Measurements from ENCODE around the gene PNPT1. TPM values are rescaled to one million over a fixed set of nuclear protein-coding genes. Genes with fewer than 3 reads are reported as not detected.

Gene PNPT1
- total and polyA plus RNA-seq, 2 of the 8 experiments (the other 6 are each of a cell fraction or from before 2014, with no cell fraction given): 8.3 to 40.2 TPM

DNA sequence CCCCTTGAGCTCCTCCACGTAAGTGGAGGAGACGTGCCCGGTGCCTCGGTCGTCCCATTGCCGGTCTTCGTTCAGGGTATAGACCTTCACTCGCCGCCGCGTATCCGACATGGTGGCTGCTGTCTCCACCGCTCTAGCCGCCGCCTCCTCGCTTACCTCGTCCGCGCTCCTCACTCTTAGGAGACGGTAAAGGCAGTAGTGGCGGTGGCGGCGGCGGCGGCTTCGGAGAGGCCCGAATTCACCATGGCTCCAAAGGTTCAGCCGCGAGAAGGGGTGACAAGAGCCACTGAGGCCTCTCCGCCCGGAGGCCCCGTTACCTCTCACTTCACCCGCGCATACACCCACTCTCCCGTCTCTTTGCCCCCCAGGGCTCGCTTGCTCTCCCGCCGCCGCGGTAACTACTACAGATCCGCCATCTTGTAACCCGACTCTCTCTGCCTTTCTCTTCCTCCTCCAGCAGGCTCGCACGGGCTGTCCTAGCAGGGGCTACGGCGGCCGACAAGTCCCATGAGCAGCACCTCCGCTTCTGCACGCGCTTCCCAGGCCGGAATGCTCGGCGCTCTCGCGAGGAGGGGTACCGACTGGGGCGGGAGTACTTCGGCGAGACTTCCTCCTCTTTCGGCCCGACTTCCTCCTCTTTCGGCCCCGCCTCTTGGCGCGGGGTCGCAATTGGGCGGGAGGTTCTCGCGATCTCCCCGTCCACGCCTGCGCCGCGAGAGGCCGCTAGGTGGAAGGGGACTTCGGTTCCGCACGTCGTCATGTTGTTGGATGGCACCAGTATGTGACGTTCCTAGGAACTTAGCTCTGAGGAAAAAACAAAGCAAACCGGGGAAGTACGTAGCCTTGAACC lies 76.2 kb downstream of the PNPT1 start, which contains the start of gene PPP4R3B (continued):
- TF ChIP-seq, protein P1, sequence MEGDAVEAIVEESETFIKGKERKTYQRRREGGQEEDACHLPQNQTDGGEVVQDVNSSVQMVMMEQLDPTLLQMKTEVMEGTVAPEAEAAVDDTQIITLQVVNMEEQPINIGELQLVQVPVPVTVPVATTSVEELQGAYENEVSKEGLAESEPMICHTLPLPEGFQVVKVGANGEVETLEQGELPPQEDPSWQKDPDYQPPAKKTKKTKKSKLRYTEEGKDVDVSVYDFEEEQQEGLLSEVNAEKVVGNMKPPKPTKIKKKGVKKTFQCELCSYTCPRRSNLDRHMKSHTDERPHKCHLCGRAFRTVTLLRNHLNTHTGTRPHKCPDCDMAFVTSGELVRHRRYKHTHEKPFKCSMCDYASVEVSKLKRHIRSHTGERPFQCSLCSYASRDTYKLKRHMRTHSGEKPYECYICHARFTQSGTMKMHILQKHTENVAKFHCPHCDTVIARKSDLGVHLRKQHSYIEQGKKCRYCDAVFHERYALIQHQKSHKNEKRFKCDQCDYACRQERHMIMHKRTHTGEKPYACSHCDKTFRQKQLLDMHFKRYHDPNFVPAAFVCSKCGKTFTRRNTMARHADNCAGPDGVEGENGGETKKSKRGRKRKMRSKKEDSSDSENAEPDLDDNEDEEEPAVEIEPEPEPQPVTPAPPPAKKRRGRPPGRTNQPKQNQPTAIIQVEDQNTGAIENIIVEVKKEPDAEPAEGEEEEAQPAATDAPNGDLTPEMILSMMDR (IDR thresholded peaks at IDR 0.05; ENCODE audit: control extremely low read depth in 1 of 3, insufficient read depth in 1 of 3, low read depth in 1 of 3, low read length in 3 of 3): peak in 2 of 3 experiments; percentile 18 to 36; a peak in 2 of 4 replicates
- no peak for TF ChIP-seq RNF2 (IDR thresholded peaks at IDR 0.05; ENCODE audit: borderline replicate concordance, low read depth, low read length, missing control alignments, poor library complexity, severe bottlenecking)
- peak; percentile 40; the same call in 1 of the 2 replicates for TF ChIP-seq SP1 (IDR thresholded peaks at IDR 0.05; ENCODE audit: low read depth, low read length)
- no peak for TF ChIP-seq SP2 (IDR thresholded peaks at IDR 0.05; ENCODE audit: low read length)
- peak in 1 of 2 experiments; percentile 66; a peak in 1 of 3 replicates for TF ChIP-seq EP300 (IDR thresholded peaks at IDR 0.05; ENCODE audit: borderline replicate concordance in 1 of 2, low read depth in 2 of 2, low read length in 2 of 2)
